AG04450 (cell line): ENCODE results near the gene ZMPSTE24. TPM values are rescaled to one million over a fixed set of nuclear protein-coding genes. Genes with fewer than 3 reads are reported as not detected.

ENCODE experiments used
- CTCF ChIA-PET: fragments of 300-600, 350-600 bp; formaldehyde crosslinking; extraction: SDS; loops from one replicate; lab custom pipeline; 2022; ENCODE audit warnings: antibody characterized with exemption, inconsistent platforms; lab: Charles Lee
- POLR2A ChIA-PET: fragments of 350-600 bp; formaldehyde crosslinking; extraction: SDS; loops from one replicate; lab custom pipeline; 2021; ENCODE audit warnings: antibody characterized with exemption, inconsistent platforms; lab: Yijun Ruan, JAX
- DNase-seq: peaks from one replicate; pipeline ENCODE4 v3.0.0-alpha.2; 2011; ENCODE audit warnings: low read depth, low spot score
- H3K27ac ChIP-seq: one replicate; pipeline ENCODE4 v1.5.1; 2012; ENCODE audit warnings: low read depth, low read length, control low read depth
- H3K27me3 ChIP-seq: one replicate; pipeline ENCODE4 v1.6.0; 2012; ENCODE audit warnings: low read length; ENCODE audit not compliant: control insufficient read depth, insufficient read depth
- H3K4me3 ChIP-seq: 2 replicates; pipeline ENCODE4 v1.5.1; 2011; ENCODE audit warnings: mild to moderate bottlenecking, low read depth, low read length, control low read depth
- H3K9me3 ChIP-seq: 2 replicates; pipeline ENCODE4 v1.5.1; 2012; ENCODE audit warnings: low read length; ENCODE audit not compliant: control insufficient read depth, insufficient read depth
- CTCF ChIP-seq: IDR thresholded peaks from 2 replicates; pipeline ENCODE4 v1.5.1; 2011; ENCODE audit warnings: low read depth, low read length, control low read depth, inconsistent platforms
- polyA plus RNA-seq: library from polyadenylated mRNA; depleted of rRNA; stranded (reverse); fragments of >200 nt; gene quantifications from 2 replicates; pipeline ENCODE4 v1.2.3, GENCODE V29; 2011

The ZMPSTE24 gene
- polyA plus RNA-seq, 1 experiment, result 55.8 TPM

GRCh38 chr1:40305871-40306270, 47.8 kb downstream of the ZMPSTE24 start:
- POLR2A ChIA-PET, result no interaction called here
- CTCF ChIA-PET, result interaction anchor here (1.0 to 1.2 kb wide), 3 partner anchors 9 to 153 kb away, joined by 3 to 10 read pairs (median 8); no protein-coding TSS in a partner anchor

DNA sequence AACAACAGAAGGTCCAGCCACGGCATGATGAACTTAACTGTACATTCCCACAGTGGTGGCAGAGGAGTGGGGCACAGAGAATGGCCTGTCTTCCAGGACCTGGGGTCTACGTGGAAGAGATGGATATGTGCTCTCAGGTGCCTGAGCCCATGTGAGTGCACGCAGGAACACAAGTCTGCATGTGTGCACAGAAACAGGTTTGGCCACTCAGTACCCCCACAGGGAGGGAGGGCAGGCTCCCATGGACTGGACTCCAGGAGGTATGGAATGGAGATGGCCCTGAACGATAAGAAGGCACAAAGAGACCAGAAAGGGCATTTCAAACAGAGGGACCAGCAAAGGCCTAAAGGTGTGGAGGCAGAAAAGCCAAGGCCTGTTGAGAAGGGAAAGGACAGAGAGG, 48.3 kb downstream of the ZMPSTE24 start:
- Histone ChIP-seq H3K4me3 (no peak overlapping the region), H3K9me3 (no peaks in the 10 kb centered on the region; the same call in 1 of the 2 replicates), H3K27ac (no peak overlapping the region), H3K27me3 (no peaks in the 10 kb centered on the region)
- DNase-seq, result no peak
- ChIA-PET CTCF (interaction anchor here (1.2 kb wide), 1 partner anchor 9 kb away, joined by 10 read pairs; no protein-coding TSS in a partner anchor), POLR2A (no interaction called here)
- TF ChIP-seq CTCF, result no peak

More at GRCh38 chr1:40305871-40306270, 47.8 kb downstream of the ZMPSTE24 start:
- Histone ChIP-seq H3K27ac (no peak overlapping the region), H3K9me3 (no peaks in the 10 kb centered on the region; the same call in 1 of the 2 replicates), H3K4me3 (no peak overlapping the region), H3K27me3 (no peaks in the 10 kb centered on the region)
- no peak for TF ChIP-seq CTCF
- DNase-seq, result no peak

GRCh38 chr1:40307186-40307585, 49.1 kb downstream of the ZMPSTE24 start:
- no peak for TF ChIP-seq CTCF
- Histone ChIP-seq H3K9me3 (no peaks in the 10 kb centered on the region; the same call in 1 of the 2 replicates), H3K27ac (no peak overlapping the region), H3K4me3 (no peak overlapping the region), H3K27me3 (peaks cover 3% of the 10 kb centered on the region)
- CTCF ChIA-PET, result interaction anchor here (1.0 kb wide), 1 partner anchor 155 kb away, joined by 3 read pairs; no protein-coding TSS in a partner anchor
- no peak for DNase-seq
- POLR2A ChIA-PET, result interaction anchor here (0.7 kb wide), 1 partner anchor 76 kb away, joined by 3 read pairs; no protein-coding TSS in a partner anchor

- Histone ChIP-seq H3K4me3 (no peak overlapping the region), H3K27me3 (peaks cover 3% of the 10 kb centered on the region), H3K9me3 (no peaks in the 10 kb centered on the region; the same call in 1 of the 2 replicates), H3K27ac (no peak overlapping the region)
- TF ChIP-seq CTCF, result no peak
- ChIA-PET POLR2A (no interaction called here), CTCF (interaction anchor here (0.6 to 1.0 kb wide), 2 partner anchors 156 to 379 kb away, joined by 3 read pairs; no protein-coding TSS in a partner anchor)
- no peak for DNase-seq
These were observed 50.1 kb downstream of the ZMPSTE24 start for GRCh38 chr1:40308036-40308727.
